Measurements from ENCODE around the gene CEP126.

DNA sequence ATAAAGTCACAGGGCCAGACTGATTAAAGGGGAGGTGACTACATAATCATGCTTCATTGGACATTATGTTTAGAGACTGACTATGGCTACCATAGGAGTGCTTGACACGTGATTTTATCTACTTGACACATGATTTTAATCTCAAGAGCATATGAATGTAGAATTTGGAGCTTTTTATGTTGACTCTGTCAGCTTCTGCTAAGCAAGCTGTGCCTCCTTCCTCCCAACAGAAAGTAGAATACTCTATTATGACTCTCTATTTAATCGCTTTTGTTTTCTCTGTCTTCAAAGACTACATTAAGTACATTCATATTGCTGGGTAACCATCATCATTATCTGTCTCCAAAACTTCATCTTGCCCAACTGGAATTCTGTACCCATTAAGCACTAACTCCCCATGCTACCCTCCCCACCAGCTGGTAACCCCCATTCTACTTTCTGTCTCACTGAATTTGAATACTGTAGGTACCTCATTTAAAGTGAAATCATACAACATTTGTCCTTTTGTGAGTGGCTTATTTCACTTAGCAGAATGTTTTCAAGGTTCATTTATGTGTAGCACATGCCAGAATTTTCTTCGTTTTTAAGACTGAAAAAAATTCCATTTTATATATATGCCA lies 26.2 kb downstream of the CEP126 start:
- TF ChIP-seq, protein P1, sequence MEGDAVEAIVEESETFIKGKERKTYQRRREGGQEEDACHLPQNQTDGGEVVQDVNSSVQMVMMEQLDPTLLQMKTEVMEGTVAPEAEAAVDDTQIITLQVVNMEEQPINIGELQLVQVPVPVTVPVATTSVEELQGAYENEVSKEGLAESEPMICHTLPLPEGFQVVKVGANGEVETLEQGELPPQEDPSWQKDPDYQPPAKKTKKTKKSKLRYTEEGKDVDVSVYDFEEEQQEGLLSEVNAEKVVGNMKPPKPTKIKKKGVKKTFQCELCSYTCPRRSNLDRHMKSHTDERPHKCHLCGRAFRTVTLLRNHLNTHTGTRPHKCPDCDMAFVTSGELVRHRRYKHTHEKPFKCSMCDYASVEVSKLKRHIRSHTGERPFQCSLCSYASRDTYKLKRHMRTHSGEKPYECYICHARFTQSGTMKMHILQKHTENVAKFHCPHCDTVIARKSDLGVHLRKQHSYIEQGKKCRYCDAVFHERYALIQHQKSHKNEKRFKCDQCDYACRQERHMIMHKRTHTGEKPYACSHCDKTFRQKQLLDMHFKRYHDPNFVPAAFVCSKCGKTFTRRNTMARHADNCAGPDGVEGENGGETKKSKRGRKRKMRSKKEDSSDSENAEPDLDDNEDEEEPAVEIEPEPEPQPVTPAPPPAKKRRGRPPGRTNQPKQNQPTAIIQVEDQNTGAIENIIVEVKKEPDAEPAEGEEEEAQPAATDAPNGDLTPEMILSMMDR (conservative IDR thresholded peaks at IDR 0.05): no peak
- TF ChIP-seq ZFX (IDR thresholded peaks at IDR 0.05): no peak
